Mesothelial cell of epicardium (in vitro differentiated cells): ENCODE measurements around the gene KCNN2. TPM values are rescaled to one million over a fixed set of nuclear protein-coding genes. Genes with fewer than 3 reads are reported as not detected.

Experiments used
- DNase-seq, 2 experiments: peaks; one replicate each; pipeline ENCODE4 v3.0.0; 2021; ENCODE audit warnings: low spot score in 2 of 2; ENCODE audit not compliant: unreplicated experiment in 2 of 2
- H3K27ac Mint-ChIP-seq: 2 replicates; pipeline ENCODE4 v1.8.0; 2021; ENCODE audit warnings: mixed read lengths
- H3K27me3 Mint-ChIP-seq: 2 replicates; pipeline ENCODE4 v1.8.0; 2021; ENCODE audit warnings: low read depth, mixed read lengths
- H3K36me3 Mint-ChIP-seq: 2 replicates; pipeline ENCODE4 v1.8.0; 2021; ENCODE audit warnings: mixed read lengths
- H3K4me1 Mint-ChIP-seq: 2 replicates; pipeline ENCODE4 v1.8.0; 2021; ENCODE audit warnings: mixed read lengths
- H3K4me3 Mint-ChIP-seq: 2 replicates; pipeline ENCODE4 v1.8.0; 2021; ENCODE audit warnings: mild to moderate bottlenecking, moderate library complexity, mixed read lengths
- H3K9me3 Mint-ChIP-seq: 2 replicates; pipeline ENCODE4 v1.8.0; 2021; ENCODE audit warnings: mixed read lengths
- total RNA-seq: library from RNA; stranded (reverse); gene quantifications from 3 replicates; pipeline ENCODE4 v1.2.1, GENCODE V29; 2021
- TF ChIP-seq, protein P1 (sequence below): fragments of 200-600 bp; sonication (generic); IDR thresholded peaks from one replicate; pipeline ENCODE4 v1.5.0; 2021; ENCODE audit warnings: antibody characterized with exemption; ENCODE audit not compliant: unreplicated experiment

The KCNN2 gene
- total RNA-seq, 1 donor from 2014 or later, result 19.6 TPM

DNA sequence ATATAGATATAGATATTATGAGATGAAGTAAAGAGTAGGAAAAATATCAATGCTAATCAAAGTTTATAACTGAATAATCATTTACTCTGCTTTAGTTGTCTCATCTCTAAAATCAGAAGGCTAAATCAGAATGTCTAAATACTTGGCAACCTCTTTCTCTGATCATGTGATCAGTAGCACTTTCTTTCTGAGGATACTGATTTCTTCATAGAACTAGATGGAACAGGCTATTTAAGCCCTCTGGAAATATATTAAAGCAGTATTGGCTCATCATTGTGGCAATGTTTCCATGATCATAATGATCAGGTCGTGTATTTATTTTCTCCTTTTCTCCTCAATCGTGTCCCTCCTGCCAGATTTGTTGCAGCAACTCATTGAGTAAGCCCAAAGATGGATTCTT is 109.7 kb downstream of the KCNN2 start:
- TF ChIP-seq, protein P1, sequence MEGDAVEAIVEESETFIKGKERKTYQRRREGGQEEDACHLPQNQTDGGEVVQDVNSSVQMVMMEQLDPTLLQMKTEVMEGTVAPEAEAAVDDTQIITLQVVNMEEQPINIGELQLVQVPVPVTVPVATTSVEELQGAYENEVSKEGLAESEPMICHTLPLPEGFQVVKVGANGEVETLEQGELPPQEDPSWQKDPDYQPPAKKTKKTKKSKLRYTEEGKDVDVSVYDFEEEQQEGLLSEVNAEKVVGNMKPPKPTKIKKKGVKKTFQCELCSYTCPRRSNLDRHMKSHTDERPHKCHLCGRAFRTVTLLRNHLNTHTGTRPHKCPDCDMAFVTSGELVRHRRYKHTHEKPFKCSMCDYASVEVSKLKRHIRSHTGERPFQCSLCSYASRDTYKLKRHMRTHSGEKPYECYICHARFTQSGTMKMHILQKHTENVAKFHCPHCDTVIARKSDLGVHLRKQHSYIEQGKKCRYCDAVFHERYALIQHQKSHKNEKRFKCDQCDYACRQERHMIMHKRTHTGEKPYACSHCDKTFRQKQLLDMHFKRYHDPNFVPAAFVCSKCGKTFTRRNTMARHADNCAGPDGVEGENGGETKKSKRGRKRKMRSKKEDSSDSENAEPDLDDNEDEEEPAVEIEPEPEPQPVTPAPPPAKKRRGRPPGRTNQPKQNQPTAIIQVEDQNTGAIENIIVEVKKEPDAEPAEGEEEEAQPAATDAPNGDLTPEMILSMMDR, result no peak

DNA sequence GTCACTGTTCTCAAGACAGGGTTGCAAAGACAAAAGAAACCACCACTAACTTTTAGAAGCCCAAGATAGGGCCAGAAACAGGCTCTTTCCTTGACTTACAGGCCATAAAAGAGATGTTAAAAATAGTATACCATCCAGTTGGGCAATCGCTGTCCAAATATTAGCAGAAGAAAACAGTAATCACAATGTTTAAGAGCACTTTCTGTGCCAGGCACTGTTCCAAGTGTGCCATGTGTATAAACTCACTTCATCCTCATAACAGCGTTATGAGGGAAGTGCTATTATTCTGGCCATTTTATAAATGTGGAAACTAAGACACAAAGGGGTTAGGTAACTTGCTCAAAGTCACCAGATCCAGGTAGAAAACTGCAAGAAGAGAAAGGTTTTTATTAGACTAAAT is 111.7 kb downstream of the KCNN2 start:
- Mint-ChIP-seq H3K27ac (no peak overlapping the region), H3K9me3 (peaks cover 17% of the 10 kb centered on the region), H3K36me3 (peaks cover 13% of the 10 kb centered on the region), H3K27me3 (no peaks in the 10 kb centered on the region), H3K4me3 (no peak overlapping the region), H3K4me1 (no peaks in the 10 kb centered on the region)
- DNase-seq, result no peak
- TF ChIP-seq, protein P1, result no peak

More for the DNA sequence above, 109.7 kb downstream of the KCNN2 start:
- Mint-ChIP-seq H3K4me3 (no peak overlapping the region), H3K9me3 (peaks cover 5% of the 10 kb centered on the region), H3K27ac (no peak overlapping the region), H3K4me1 (peaks cover 15% of the 10 kb centered on the region), H3K36me3 (peaks cover 4% of the 10 kb centered on the region), H3K27me3 (no peaks in the 10 kb centered on the region)
- no peak for DNase-seq

DNA sequence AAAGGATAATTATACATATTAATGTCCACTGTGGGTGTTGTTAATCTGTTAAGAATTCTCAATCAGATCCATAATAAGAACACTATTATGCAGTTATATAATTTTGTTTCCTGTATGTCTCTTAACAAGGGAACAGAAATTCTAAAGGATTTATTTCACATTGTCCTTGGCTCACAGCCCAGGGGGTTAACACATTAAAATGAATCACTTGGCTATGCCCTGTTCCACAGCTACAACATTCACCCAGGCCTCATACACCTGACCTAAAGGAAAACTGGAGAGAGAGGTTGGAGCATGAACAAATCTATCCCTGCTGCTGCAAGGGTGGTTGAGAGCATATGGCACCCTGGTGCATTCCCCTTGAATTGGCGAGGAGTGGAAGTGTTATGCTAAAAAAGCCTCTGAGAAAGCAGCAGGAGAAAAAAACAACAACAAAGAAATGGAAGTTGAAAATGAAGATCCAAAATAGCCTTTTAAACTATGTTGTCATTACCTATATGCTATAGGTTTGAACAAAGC is 116.0 kb downstream of the KCNN2 start:
- TF ChIP-seq, protein P1, result no peak
- Mint-ChIP-seq H3K36me3 (peaks cover 34% of the 10 kb centered on the region), H3K27me3 (no peaks in the 10 kb centered on the region), H3K4me3 (no peak overlapping the region), H3K27ac (no peak overlapping the region), H3K9me3 (peaks cover 52% of the 10 kb centered on the region), H3K4me1 (no peaks in the 10 kb centered on the region)
- DNase-seq, result no peak

DNA sequence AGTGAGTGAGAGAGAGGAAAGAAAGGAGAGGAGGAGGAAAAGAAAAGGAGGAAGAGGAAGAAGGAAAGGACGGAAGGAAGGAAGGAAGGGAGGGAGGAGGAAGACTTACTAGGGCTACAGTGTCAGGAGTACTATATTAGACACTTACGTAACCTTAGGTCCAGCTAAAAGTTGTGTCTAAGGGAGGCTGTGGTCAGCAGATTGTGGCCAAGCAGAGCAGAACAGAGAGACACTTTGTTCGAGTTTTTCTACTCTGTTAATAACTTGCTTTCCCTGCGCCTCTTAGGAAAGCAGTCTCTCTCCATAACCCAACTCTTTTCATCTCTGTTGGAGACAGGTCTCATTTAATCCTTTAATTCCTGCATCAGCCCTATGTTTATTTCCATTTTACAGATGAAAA is 138.9 kb downstream of the KCNN2 start:
- DNase-seq, result no peak
- TF ChIP-seq, protein P1, result no peak
- Mint-ChIP-seq H3K4me3 (no peak overlapping the region), H3K36me3 (peaks cover 9% of the 10 kb centered on the region), H3K9me3 (no peaks in the 10 kb centered on the region), H3K27ac (no peak overlapping the region), H3K27me3 (no peaks in the 10 kb centered on the region), H3K4me1 (no peaks in the 10 kb centered on the region)

DNA sequence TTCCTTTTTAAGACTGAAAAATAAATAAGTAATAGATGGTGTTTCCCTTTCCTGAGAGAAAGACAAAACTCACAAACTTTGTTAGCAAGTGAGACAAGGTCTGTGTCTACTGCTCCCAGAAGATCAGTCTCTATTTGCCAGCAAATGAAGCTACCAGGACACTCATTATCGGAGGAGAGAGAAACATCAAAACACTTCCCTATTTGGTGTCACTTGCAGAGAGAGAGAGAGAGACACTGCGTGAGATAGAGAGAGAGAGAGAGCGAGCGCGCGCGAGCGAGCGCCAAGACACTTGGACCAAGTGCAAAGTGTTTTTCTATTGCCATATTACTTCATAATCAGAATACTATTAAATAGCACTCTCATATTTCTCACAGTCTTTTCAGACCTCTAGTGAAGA is 142.7 kb downstream of the KCNN2 start:
- H3K36me3 Mint-ChIP-seq, result no peaks in the 10 kb centered on the region
- H3K9me3 Mint-ChIP-seq, result no peaks in the 10 kb centered on the region
- no peak overlapping the region for H3K4me3 Mint-ChIP-seq
- no peak overlapping the region for H3K27ac Mint-ChIP-seq
- TF ChIP-seq, protein P1, result no peak
- DNase-seq, result no peak
- H3K27me3 Mint-ChIP-seq, result no peaks in the 10 kb centered on the region
- no peaks in the 10 kb centered on the region for H3K4me1 Mint-ChIP-seq

DNA sequence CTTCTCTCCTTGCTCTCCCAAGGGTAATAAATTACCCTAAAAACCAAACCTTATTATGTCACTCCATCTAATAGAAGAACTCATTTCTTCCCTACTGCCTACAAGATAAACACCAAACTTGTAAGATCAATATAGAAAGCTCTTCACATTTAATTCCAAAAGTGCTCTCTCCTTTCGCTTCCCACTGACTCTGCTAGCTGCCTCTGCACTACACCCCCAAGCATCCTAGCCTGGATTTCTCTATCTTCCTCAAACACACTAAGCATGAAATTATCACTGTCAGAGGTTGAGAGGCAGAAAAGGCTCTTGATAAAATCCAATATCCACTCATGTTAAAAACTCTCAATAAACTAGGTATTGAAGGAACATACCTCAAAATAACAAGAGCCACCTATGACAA is 162.4 kb downstream of the KCNN2 start:
- Mint-ChIP-seq H3K27ac (no peak overlapping the region), H3K36me3 (peaks cover 9% of the 10 kb centered on the region), H3K27me3 (no peaks in the 10 kb centered on the region), H3K4me1 (peaks cover 10% of the 10 kb centered on the region), H3K9me3 (peaks cover 9% of the 10 kb centered on the region), H3K4me3 (no peak overlapping the region)
- DNase-seq, result no peak
- TF ChIP-seq, protein P1, result no peak
